HG03139 (cell line): ENCODE data around the gene GTPBP1.

Experiments
- ATAC-seq: cut with Tn5 transposase; IDR thresholded peaks from one replicate; pipeline ENCODE4 v1.9.1; 2021; ENCODE audit not compliant: unreplicated experiment

The GTPBP1 gene

GRCh38 chr22:38782402-38783094 is 76.8 kb downstream of the GTPBP1 start:
- ATAC-seq: no peak
